Spleen (tissue), 7 donors: ENCODE data around the gene POLN.

ENCODE experiments used
- CTCF ChIP-seq, 11 experiments: fragments of 200-600 bp in 7 of 11; fragments of 450-650 bp in 4 of 11; sonication (generic) in 4 of 11; IDR thresholded peaks in 8 of 11; conservative IDR thresholded peaks in 3 of 11; 1 replicate in 7 of 11; 2 replicates in 4 of 11; pipeline versions ENCODE4 v1.4.0 to v1.8.0; 2016 to 2021; ENCODE audit warnings: antibody characterized with exemption in 11 of 11, inconsistent platforms in 4 of 11, mild to moderate bottlenecking in 1 of 11
- POLR2A ChIP-seq, 3 donors: fragments of 450-650 bp; IDR thresholded peaks; one replicate each; pipeline ENCODE4 v1.5.1; 2017; ENCODE audit warnings: antibody characterized with exemption in 3 of 3, mild to moderate bottlenecking in 1 of 3
- POLR2AphosphoS5 ChIP-seq, 3 donors: sonication (generic); formaldehyde crosslinking; IDR thresholded peaks; one replicate each; pipeline ENCODE4 v1.5.1; 2017; ENCODE audit warnings: antibody characterized with exemption in 3 of 3
- donor health status: DM: no; HTN: no; CAD: no; lungs with moderate emphysema.
- donor health status: DM: no; HTN: no; CAD: no.
- donor health status: DM: no; HTN: no; CAD: no.

DNA sequence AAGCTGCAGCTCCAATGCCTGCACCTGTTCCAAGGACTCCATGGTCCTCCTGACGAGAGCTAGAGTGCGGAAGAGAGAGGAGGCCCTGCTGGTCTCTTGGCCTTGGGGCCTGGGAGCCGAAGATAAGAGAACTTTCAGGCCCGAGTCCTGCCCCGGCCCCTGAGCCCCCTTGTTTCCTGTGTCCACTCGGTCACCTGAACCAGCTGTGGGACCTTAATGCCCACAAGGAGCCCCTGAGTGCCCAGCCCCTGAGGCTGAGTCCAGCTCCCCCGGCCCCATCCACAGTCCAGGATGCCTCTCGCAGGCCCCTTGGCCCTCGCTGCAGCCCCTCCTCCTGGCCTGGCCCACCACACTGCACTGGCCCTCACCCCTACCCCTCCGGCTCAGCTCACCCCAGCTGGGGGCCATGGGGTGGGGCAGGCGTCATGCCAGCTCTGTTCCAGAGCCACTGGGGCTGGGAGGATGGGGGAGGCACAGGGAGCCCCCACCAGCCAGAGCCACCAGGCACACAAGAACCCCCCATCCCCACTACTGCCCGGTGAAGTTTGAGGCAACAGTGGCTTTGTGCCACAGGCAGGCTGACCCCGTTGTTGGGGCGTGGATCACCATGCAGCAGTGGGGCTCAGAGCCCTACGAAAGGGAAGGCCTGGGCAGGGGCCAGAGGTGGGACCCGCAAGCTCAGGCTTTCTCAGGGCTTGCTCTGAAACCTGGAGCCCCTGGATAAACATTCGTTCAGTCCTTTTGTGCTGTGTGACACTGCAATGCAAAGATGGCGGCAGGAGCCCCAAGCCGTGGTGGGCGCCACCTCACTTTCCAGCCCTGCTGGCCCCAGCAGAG lies 168.7 kb downstream of the POLN start:
- no peak for TF ChIP-seq CTCF (IDR thresholded peaks at IDR 0.05 in 8 of 11, conservative IDR thresholded peaks at IDR 0.05 in 3 of 11)
- no peak for TF ChIP-seq POLR2A (IDR thresholded peaks at IDR 0.05)
- no peak for TF ChIP-seq POLR2AphosphoS5 (IDR thresholded peaks at IDR 0.05)
